Measurements from ENCODE around the gene LRCH2.
"Not testable (repeated sequence)": the region's sequence is repeated elsewhere in the genome, so short reads cannot be mapped to it uniquely, and the experiment has no call there.

LRCH2 gene

GRCh38 chrX:115214151-115214550, 19.7 kb downstream of the LRCH2 start:
- CTCF ChIA-PET, result no interaction called here
- TF ChIP-seq CTCF (IDR thresholded peaks at IDR 0.05; ENCODE audit: insufficient read depth, low read length, missing control alignments), result no peak
- no peak for DNase-seq (ENCODE audit: low read depth, low spot score)
- H3K4me3 ChIP-seq (ENCODE audit: low read depth, low read length), result no peak overlapping the region
- POLR2A ChIA-PET, result no interaction called here

DNA sequence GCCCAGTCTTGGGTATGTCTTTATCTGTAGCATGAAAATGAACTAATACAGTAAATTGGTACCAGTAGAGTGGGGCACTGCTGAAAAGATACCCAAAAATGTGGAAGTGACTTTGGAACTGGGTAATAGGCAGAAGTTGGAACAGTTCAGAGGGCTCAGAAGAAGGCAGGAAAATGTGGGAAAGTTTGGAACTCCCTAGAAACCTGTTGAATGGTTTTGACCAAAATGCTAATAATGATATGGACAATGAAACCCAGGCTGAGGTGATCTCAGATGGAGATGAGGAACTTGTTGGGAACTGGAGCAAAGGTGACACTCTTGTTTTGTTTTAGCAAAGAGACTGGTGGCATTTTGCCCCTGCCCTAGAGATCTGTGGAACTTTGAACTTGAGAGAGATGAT, 24.3 kb downstream of the LRCH2 start:
- DNase-seq (ENCODE audit: low read depth, low spot score); CTCF ChIA-PET; POLR2A ChIA-PET; H3K4me3 ChIP-seq (ENCODE audit: low read depth, low read length): not testable (repeated sequence)

- DNase-seq (ENCODE audit: low read depth, low spot score), result no peak
- ChIA-PET POLR2A (no interaction called here), CTCF (no interaction called here)
- H3K4me3 ChIP-seq (ENCODE audit: low read depth, low read length), result no peak overlapping the region
- no peak for TF ChIP-seq CTCF (IDR thresholded peaks at IDR 0.05; ENCODE audit: insufficient read depth, low read length, missing control alignments)
These were observed 29.9 kb downstream of the LRCH2 start for GRCh38 chrX:115204040-115204439.

DNA sequence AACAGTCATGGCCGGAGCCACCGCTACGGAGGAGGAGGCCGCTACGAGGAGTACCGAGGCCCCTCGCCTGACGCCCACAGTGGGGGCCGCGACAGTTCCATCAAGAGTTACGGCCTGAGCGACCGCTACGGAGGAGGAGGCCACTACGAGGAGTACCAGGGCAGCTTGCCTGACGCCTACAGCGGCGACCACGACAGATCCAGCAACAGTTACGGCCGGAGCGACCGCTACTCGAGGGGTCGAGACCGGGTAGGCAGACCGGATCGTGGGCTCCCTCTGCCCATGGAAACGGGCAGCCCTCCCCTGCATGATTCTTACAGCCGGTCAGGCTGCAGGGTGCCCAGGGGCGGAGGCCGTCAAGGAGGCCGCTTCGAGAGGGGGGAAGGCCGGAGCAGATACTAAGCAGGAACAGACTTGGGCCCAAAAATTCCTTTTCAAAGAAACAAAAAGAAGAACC, 41.6 kb downstream of the LRCH2 start:
- POLR2A ChIA-PET, result no interaction called here
- no peak for DNase-seq (ENCODE audit: low read depth, low spot score)
- no peak overlapping the region for H3K4me3 ChIP-seq (ENCODE audit: low read depth, low read length)
- TF ChIP-seq CTCF (IDR thresholded peaks at IDR 0.05; ENCODE audit: insufficient read depth, low read length, missing control alignments), result no peak
- CTCF ChIA-PET, result no interaction called here

DNA sequence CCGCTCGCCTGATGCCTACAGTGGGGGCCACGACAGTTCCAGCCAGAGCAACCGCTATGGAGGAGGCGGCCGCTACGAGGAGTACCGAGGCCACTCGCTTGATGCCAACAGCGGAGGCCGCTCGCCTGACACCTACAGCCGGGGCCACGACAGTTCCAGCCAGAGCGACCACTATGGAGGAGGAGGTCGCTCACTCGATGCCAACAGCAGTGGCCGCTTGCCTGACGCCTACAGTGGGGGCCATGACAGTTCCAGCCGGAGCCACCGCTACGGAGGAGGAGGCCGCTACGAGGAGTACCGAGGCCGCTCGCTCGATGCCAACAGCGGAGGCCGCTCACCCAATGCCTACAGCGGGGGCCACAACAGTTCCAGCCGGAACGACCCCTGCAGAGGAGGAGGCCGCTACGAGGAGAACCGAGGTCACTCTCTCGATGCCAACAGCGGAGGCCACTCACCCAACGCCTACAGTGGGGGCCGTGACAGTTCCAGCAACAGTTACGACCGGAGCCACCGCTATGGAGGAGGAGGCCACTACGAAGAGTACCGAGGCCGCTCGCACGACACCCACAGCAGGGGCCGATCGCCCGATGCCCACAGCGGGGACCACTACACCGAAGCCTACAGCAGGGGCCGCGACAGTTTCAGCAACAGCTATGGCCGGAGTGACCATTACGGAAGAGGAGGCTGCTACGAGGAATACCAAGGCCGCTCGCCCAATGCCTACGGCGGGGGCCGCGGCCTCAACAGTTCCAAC, 42.2 kb downstream of the LRCH2 start:
- CTCF ChIA-PET, result no interaction called here

DNA sequence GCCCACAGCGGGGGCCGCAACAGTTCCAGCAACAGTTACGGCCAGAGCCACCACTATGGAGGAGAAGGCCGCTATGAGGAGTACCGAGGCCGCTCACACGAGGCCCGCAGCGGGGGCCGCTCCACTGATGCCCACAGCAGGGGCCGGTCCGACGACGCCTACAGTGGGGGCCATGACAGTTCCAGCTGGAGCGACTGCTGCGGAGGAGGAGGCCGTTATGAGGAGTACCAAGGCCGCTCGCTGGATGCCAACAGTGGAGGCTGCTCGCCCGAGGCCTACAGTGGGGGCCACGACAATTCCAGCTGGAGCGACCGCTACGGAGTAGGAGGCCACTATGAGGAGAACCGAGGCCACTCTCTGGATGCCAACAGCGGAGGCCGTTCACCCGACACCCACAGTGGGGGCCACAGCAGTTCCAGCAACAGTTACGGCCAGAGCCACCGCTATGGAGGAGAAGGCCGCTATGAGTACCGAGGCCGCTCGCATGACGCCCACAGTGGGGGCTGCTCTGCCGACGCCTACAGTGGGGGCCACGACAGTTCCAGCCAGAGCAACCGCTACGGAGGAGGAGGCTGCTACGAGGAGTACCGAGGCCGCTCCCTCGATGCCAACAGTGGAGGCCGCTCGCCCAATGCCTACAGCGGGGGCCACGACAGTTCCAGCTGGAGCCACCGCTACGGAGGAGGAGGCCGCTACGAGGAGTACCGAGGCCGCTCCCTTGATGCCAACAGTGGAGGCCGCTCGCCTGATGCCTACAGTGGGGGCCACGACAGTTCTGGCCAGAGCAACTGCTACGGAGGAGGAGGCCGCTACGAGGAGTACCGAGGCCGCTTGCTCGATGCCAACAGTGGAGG, 43.0 kb downstream of the LRCH2 start:
- no peak for TF ChIP-seq CTCF (IDR thresholded peaks at IDR 0.05; ENCODE audit: insufficient read depth, low read length, missing control alignments)
- ChIA-PET POLR2A (no interaction called here), CTCF (no interaction called here)
- no peak for DNase-seq (ENCODE audit: low read depth, low spot score)
- H3K4me3 ChIP-seq (ENCODE audit: low read depth, low read length), result no peak overlapping the region

More for the DNA sequence above, 42.2 kb downstream of the LRCH2 start:
- no peak for DNase-seq (ENCODE audit: low read depth, low spot score)
- H3K4me3 ChIP-seq (ENCODE audit: low read depth, low read length), result no peak overlapping the region
- POLR2A ChIA-PET, result no interaction called here
- TF ChIP-seq CTCF (IDR thresholded peaks at IDR 0.05; ENCODE audit: insufficient read depth, low read length, missing control alignments), result no peak

Data from AG04449 (cell line).